ENCODE measurements around the gene NXT1. TPM values are rescaled to one million over a fixed set of nuclear protein-coding genes. Genes with fewer than 3 reads are reported as not detected.
A peak's percentile ranks its signal among the peaks of the same experiment; 100 is the strongest.
"Not testable (repeated sequence)": the region's sequence is repeated elsewhere in the genome, so short reads cannot be mapped to it uniquely, and the experiment has no call there.

The NXT1 gene
- polyA plus RNA-seq, 4 donors, result 4.9 to 22.2 (median 13.7) TPM

GRCh38 chr20:23346002-23346401, 4.6 kb upstream of the NXT1 start:
- Histone ChIP-seq H3K4me3 (ENCODE audit: low read depth in 1 of 3, low read length in 3 of 3) (no peak overlapping the region), H3K4me1 (ENCODE audit: control insufficient read depth in 3 of 3, insufficient read depth in 2 of 3, low read depth in 1 of 3, low read length in 2 of 3) (peaks cover 0 to 9% (median 2%) of the 10 kb centered on the region in 3 donors), H3K27ac (ENCODE audit: low read depth in 1 of 3, low read length in 2 of 3) (no peak overlapping the region), H3K9me3 (ENCODE audit: control insufficient read depth in 2 of 2, insufficient read depth in 1 of 2, low read depth in 1 of 2, low read length in 1 of 2) (no peaks in the 10 kb centered on the region), H3K36me3 (ENCODE audit: control insufficient read depth in 3 of 3, insufficient read depth in 2 of 3, low read depth in 1 of 3, low read length in 3 of 3) (no peaks in the 10 kb centered on the region), H3K27me3 (ENCODE audit: control insufficient read depth in 3 of 3, insufficient read depth in 3 of 3, low read length in 3 of 3) (no peaks in the 10 kb centered on the region)
- 79 to 89% (median 85%) methylated on average over 4 of the region's 4 CpGs for WGBS, 3 donors
- FAIRE-seq (no peak), DNase-seq (no peak)

GRCh38 chr20:23347791-23348190, 2.8 kb upstream of the NXT1 start:
- no peak overlapping the region for H3K27ac ChIP-seq (ENCODE audit: low read depth in 1 of 3, low read length in 2 of 3)
- DNase-seq (no peak), FAIRE-seq (no peak)
- H3K4me3 ChIP-seq (ENCODE audit: low read depth in 1 of 3, low read length in 3 of 3), result no peak overlapping the region
- no peaks in the 10 kb centered on the region for H3K36me3 ChIP-seq (ENCODE audit: control insufficient read depth in 3 of 3, insufficient read depth in 2 of 3, low read depth in 1 of 3, low read length in 3 of 3)
- H3K4me1 ChIP-seq (ENCODE audit: control insufficient read depth in 3 of 3, insufficient read depth in 2 of 3, low read depth in 1 of 3, low read length in 2 of 3), result peaks cover 2 to 16% (median 4%) of the 10 kb centered on the region in 3 donors
- no peaks in the 10 kb centered on the region for H3K27me3 ChIP-seq (ENCODE audit: control insufficient read depth in 3 of 3, insufficient read depth in 3 of 3, low read length in 3 of 3)
- no peaks in the 10 kb centered on the region for H3K9me3 ChIP-seq (ENCODE audit: control insufficient read depth in 2 of 2, insufficient read depth in 1 of 2, low read depth in 1 of 2, low read length in 1 of 2)
- 92 to 96% (median 94%) methylated on average over 6 of the region's 6 CpGs for WGBS, 3 donors

GRCh38 chr20:23348510-23348909, 2.1 kb upstream of the NXT1 start:
- not testable (repeated sequence) for H3K27ac ChIP-seq (ENCODE audit: low read depth in 1 of 3, low read length in 2 of 3); H3K9me3 ChIP-seq (ENCODE audit: control insufficient read depth in 2 of 2, insufficient read depth in 1 of 2, low read depth in 1 of 2, low read length in 1 of 2); H3K36me3 ChIP-seq (ENCODE audit: control insufficient read depth in 3 of 3, insufficient read depth in 2 of 3, low read depth in 1 of 3, low read length in 3 of 3); FAIRE-seq; H3K4me3 ChIP-seq (ENCODE audit: low read depth in 1 of 3, low read length in 3 of 3); H3K27me3 ChIP-seq (ENCODE audit: control insufficient read depth in 3 of 3, insufficient read depth in 3 of 3, low read length in 3 of 3); DNase-seq
- WGBS, 3 donors, result 89 to 93% (median 91%) methylated on average over 6 of the region's 6 CpGs
- peaks cover 2 to 16% (median 4%) of the 10 kb centered on the region in 3 donors for H3K4me1 ChIP-seq (ENCODE audit: control insufficient read depth in 3 of 3, insufficient read depth in 2 of 3, low read depth in 1 of 3, low read length in 2 of 3)

GRCh38 chr20:23349338-23350195, 1.0 kb upstream of the NXT1 start:
- 6 to 7% (median 6%) methylated on average over 23 of the region's 23 CpGs for WGBS, 3 donors
- H3K36me3 ChIP-seq (ENCODE audit: control insufficient read depth in 3 of 3, insufficient read depth in 2 of 3, low read depth in 1 of 3, low read length in 3 of 3), result peaks cover 0 to 7% (median 0%) of the 10 kb centered on the region in 3 donors
- H3K4me3 ChIP-seq (ENCODE audit: low read depth in 1 of 3, low read length in 3 of 3), result peak overlapping the region; percentile 51 to 93 (median 58)
- no peaks in the 10 kb centered on the region for H3K27me3 ChIP-seq (ENCODE audit: control insufficient read depth in 3 of 3, insufficient read depth in 3 of 3, low read length in 3 of 3)
- no peaks in the 10 kb centered on the region for H3K9me3 ChIP-seq (ENCODE audit: control insufficient read depth in 2 of 2, insufficient read depth in 1 of 2, low read depth in 1 of 2, low read length in 1 of 2)
- H3K4me1 ChIP-seq (ENCODE audit: control insufficient read depth in 3 of 3, insufficient read depth in 2 of 3, low read depth in 1 of 3, low read length in 2 of 3), result peaks cover 2 to 16% (median 4%) of the 10 kb centered on the region in 3 donors
- DNase-seq, result peak; percentile 72 to 94
- no peak for FAIRE-seq
- peak overlapping the region; percentile 99 to 100 (median 100) for H3K27ac ChIP-seq (ENCODE audit: low read depth in 1 of 3, low read length in 2 of 3)

- Histone ChIP-seq H3K9me3 (ENCODE audit: control insufficient read depth in 2 of 2, insufficient read depth in 1 of 2, low read depth in 1 of 2, low read length in 1 of 2) (no peaks in the 10 kb centered on the region), H3K4me3 (ENCODE audit: low read depth in 1 of 3, low read length in 3 of 3) (peak overlapping the region; percentile 51 to 93 (median 58)), H3K27me3 (ENCODE audit: control insufficient read depth in 3 of 3, insufficient read depth in 3 of 3, low read length in 3 of 3) (no peaks in the 10 kb centered on the region), H3K27ac (ENCODE audit: low read depth in 1 of 3, low read length in 2 of 3) (peak overlapping the region; percentile 75 to 100 (median 100)), H3K4me1 (ENCODE audit: control insufficient read depth in 3 of 3, insufficient read depth in 2 of 3, low read depth in 1 of 3, low read length in 2 of 3) (peaks cover 2 to 16% (median 4%) of the 10 kb centered on the region in 3 donors), H3K36me3 (ENCODE audit: control insufficient read depth in 3 of 3, insufficient read depth in 2 of 3, low read depth in 1 of 3, low read length in 3 of 3) (peaks cover 0 to 13% (median 0%) of the 10 kb centered on the region in 3 donors)
- 1% methylated on average over 60 to 64 of the region's 64 CpGs for WGBS, 3 donors
- no peak for FAIRE-seq
- peak; percentile 32 to 77 for DNase-seq
These were observed 580 bp downstream of the NXT1 start for GRCh38 chr20:23350904-23351838.

GRCh38 chr20:23356203-23356602, 5.6 kb downstream of the NXT1 start:
- H3K27me3 ChIP-seq (ENCODE audit: control insufficient read depth in 3 of 3, insufficient read depth in 3 of 3, low read length in 3 of 3), result no peaks in the 10 kb centered on the region
- no peak overlapping the region for H3K27ac ChIP-seq (ENCODE audit: low read depth in 1 of 3, low read length in 2 of 3)
- no peak for DNase-seq
- no peaks in the 10 kb centered on the region for H3K9me3 ChIP-seq (ENCODE audit: control insufficient read depth in 2 of 2, insufficient read depth in 1 of 2, low read depth in 1 of 2, low read length in 1 of 2)
- 81 to 94% (median 91%) methylated on average over 27 of the region's 27 CpGs for WGBS, 3 donors
- no peak overlapping the region for H3K4me3 ChIP-seq (ENCODE audit: low read depth in 1 of 3, low read length in 3 of 3)
- no peak for FAIRE-seq
- H3K4me1 ChIP-seq (ENCODE audit: control insufficient read depth in 3 of 3, insufficient read depth in 2 of 3, low read depth in 1 of 3, low read length in 2 of 3), result peaks cover 2 to 37% (median 2%) of the 10 kb centered on the region in 3 donors
- H3K36me3 ChIP-seq (ENCODE audit: control insufficient read depth in 3 of 3, insufficient read depth in 2 of 3, low read depth in 1 of 3, low read length in 3 of 3), result peaks cover 0 to 13% (median 0%) of the 10 kb centered on the region in 3 donors

- FAIRE-seq (no peak), DNase-seq (peak; percentile 100)
- Histone ChIP-seq H3K36me3 (ENCODE audit: control insufficient read depth in 3 of 3, insufficient read depth in 2 of 3, low read depth in 1 of 3, low read length in 3 of 3) (peaks cover 0 to 13% (median 0%) of the 10 kb centered on the region in 3 donors), H3K4me3 (ENCODE audit: low read depth in 1 of 3, low read length in 3 of 3) (peak overlapping the region; percentile 40 to 66 (median 64)), H3K27ac (ENCODE audit: low read depth in 1 of 3, low read length in 2 of 3) (peak overlapping the region; percentile 89 to 99 (median 92)), H3K9me3 (ENCODE audit: control insufficient read depth in 2 of 2, insufficient read depth in 1 of 2, low read depth in 1 of 2, low read length in 1 of 2) (no peaks in the 10 kb centered on the region), H3K4me1 (ENCODE audit: control insufficient read depth in 3 of 3, insufficient read depth in 2 of 3, low read depth in 1 of 3, low read length in 2 of 3) (peaks cover 0 to 32% (median under 1%) of the 10 kb centered on the region in 3 donors), H3K27me3 (ENCODE audit: control insufficient read depth in 3 of 3, insufficient read depth in 3 of 3, low read length in 3 of 3) (no peaks in the 10 kb centered on the region)
- WGBS, 3 donors, result 0% methylated on average over 71 of the region's 71 CpGs
These were observed 7.4 kb downstream of the NXT1 start for GRCh38 chr20:23357767-23358562.
